ENCODE measurements around the gene MIGA1.

MIGA1 gene

DNA sequence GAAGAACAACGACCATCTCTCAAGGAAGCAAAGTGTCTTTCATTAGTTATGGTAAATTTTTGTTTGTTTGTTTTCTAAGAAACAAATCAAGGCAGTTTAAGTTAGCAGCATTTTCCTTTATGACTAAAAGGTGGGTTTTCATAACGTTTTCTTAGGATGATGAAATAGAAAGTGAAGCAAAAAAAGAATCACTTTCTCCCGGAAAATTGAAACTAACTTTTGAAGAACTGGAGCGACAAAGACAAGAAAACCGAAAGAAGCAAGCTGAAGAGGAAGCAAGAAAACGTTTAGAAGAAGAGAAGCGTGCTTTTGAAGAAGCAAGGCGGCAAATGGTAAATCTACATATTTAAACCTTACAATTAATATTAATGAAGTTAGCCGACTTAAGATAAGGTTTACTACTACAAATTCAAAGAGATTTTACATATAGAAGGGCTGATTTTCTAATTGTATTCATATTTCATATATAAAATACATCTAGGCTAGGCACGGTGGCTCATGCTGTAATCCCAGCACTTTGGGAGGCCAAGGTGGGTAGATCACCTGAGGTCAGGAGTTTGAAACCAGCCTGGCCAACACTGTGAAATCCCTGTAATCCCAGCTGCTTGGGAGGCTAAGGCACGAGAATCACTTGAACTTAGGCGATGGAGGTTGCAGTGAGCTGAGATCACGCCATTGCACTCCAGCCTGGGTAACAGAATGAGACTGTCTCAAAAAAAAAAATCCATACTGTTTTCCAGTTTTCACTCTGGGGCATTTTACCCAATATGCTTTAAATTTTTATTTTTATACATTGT lies 147.3 kb downstream of the MIGA1 start:
- DNase-seq, result no peak

DNA sequence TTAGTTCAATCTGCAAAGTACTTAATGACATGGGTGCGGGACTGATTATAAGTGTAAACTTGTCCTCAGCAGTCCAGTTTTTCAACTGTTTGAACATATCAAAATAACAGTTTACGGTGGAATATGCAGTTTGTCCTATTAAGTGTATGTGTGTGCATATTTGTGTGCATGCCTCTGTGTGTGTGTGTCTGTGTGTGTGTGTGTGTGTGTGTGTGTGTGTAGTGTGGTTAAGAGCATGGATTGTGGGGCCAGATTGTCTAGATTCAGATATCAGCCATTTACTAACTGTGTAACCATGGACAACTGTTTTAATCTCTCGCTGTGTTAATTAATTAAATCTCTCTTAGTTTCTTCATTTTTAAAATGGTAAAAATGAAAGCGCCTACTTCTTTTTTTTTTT lies 148.0 kb downstream of the MIGA1 start:
- DNase-seq, result no peak
